GM21360 (cell line): ENCODE data around the gene GUCY1A1.

Source experiments
- ATAC-seq: cut with Tn5 transposase; IDR thresholded peaks from one replicate; pipeline ENCODE4 v1.9.1; 2021; ENCODE audit warnings: mild to moderate bottlenecking, moderate library complexity; ENCODE audit not compliant: unreplicated experiment

GUCY1A1 gene

GRCh38 chr4:155772459-155773195 lies 106.0 kb downstream of the GUCY1A1 start:
- ATAC-seq, result no peak

GRCh38 chr4:155773196-155773800 lies 106.7 kb downstream of the GUCY1A1 start:
- ATAC-seq, result no peak

GRCh38 chr4:155774033-155774432 lies 107.4 kb downstream of the GUCY1A1 start:
- no peak for ATAC-seq

GRCh38 chr4:155777971-155778735 lies 111.5 kb downstream of the GUCY1A1 start:
- ATAC-seq, result no peak

GRCh38 chr4:155780775-155781174 lies 114.1 kb downstream of the GUCY1A1 start:
- ATAC-seq, result no peak

- ATAC-seq, result no peak
These were observed 114.7 kb downstream of the GUCY1A1 start for GRCh38 chr4:155781249-155781831.
